HepG2 (cell line): Measurements from ENCODE around the gene MCU.

Experiments
- CEBPZ ChIP-seq: IDR thresholded peaks from 2 replicates; pipeline ENCODE4 v1.6.1; 2012; ENCODE audit warnings: low read length, improper control_type of control experiment
- CTCF ChIP-seq: sonication (generic); formaldehyde crosslinking; IDR thresholded peaks from 2 replicates; pipeline ENCODE4 v1.5.0; 2020; ENCODE audit warnings: mild to moderate bottlenecking, missing genetic modification reagents, moderate library complexity
- FOXP4 ChIP-seq: sonication (generic); formaldehyde crosslinking; IDR thresholded peaks from 2 replicates; pipeline ENCODE4 v1.4.0; 2020; ENCODE audit warnings: missing genetic modification reagents
- HOMEZ ChIP-seq: IDR thresholded peaks from 2 replicates; pipeline ENCODE4 v1.6.1; 2016; ENCODE audit warnings: low read depth
- MYNN ChIP-seq: sonication (generic); formaldehyde crosslinking; IDR thresholded peaks from 2 replicates; pipeline ENCODE4 v1.4.0; 2020; ENCODE audit warnings: mild to moderate bottlenecking, low read depth, missing genetic modification reagents
- PAF1 ChIP-seq: IDR thresholded peaks from 2 replicates; pipeline ENCODE4 v1.6.1; 2016; ENCODE audit warnings: missing genetic modification reagents, missing compliant biosample characterization
- POLR2A ChIP-seq, 2 experiments: IDR thresholded peaks; 2 replicates each; pipeline ENCODE4 v1.6.1; 2011; ENCODE audit warnings: low read depth in 2 of 2, low read length in 2 of 2, mild to moderate bottlenecking in 1 of 2, moderate library complexity in 1 of 2; ENCODE audit not compliant: insufficient read depth in 1 of 2
- TCF7 ChIP-seq: sonication (generic); IDR thresholded peaks from 2 replicates; pipeline ENCODE4 v1.6.1; 2016; ENCODE audit warnings: antibody characterized with exemption, low read depth
- ZNF142 ChIP-seq: sonication (generic); formaldehyde crosslinking; IDR thresholded peaks from 2 replicates; pipeline ENCODE4 v1.4.0; 2020; ENCODE audit warnings: missing genetic modification reagents
- ZNF530 ChIP-seq: sonication (generic); formaldehyde crosslinking; IDR thresholded peaks from 2 replicates; pipeline ENCODE4 v1.5.0; 2020; ENCODE audit warnings: low read depth, mild to moderate bottlenecking, missing genetic modification reagents
- ZNF772 ChIP-seq: sonication (generic); formaldehyde crosslinking; IDR thresholded peaks from 2 replicates; pipeline ENCODE4 v1.5.0; 2020; ENCODE audit warnings: mild to moderate bottlenecking, missing genetic modification reagents

GRCh38 chr10:72784551-72785351, 92.8 kb downstream of the MCU start:
- TF ChIP-seq POLR2A (IDR thresholded peaks at IDR 0.05; ENCODE audit: insufficient read depth in 1 of 2, low read depth in 2 of 2, low read length in 2 of 2) = no peak
- TF ChIP-seq HOMEZ (CRISPR knock-in tag) = no peak
- no peak for TF ChIP-seq FOXP4 (CRISPR knock-in tag)
- TF ChIP-seq TCF7 = no peak
- TF ChIP-seq ZNF142 = no peak
- TF ChIP-seq CTCF (CRISPR knock-in tag) = no peak
- no peak for TF ChIP-seq CEBPZ
- no peak for TF ChIP-seq MYNN (CRISPR knock-in tag)
- no peak for TF ChIP-seq ZNF530
- no peak for TF ChIP-seq PAF1 (CRISPR knock-in tag)
- TF ChIP-seq ZNF772 (CRISPR knock-in tag) = no peak
